HG03521 (cell line): ENCODE results near the gene CBLL2.
"Not testable (repeated sequence)": the region's sequence is repeated elsewhere in the genome, so short reads cannot be mapped to it uniquely, and the experiment has no call there.

ENCODE experiments used
- ATAC-seq: cut with Tn5 transposase; IDR thresholded peaks from one replicate; pipeline ENCODE4 v1.9.1; 2021; ENCODE audit warnings: mild to moderate bottlenecking, moderate library complexity; ENCODE audit not compliant: unreplicated experiment

The CBLL2 gene, protein sequence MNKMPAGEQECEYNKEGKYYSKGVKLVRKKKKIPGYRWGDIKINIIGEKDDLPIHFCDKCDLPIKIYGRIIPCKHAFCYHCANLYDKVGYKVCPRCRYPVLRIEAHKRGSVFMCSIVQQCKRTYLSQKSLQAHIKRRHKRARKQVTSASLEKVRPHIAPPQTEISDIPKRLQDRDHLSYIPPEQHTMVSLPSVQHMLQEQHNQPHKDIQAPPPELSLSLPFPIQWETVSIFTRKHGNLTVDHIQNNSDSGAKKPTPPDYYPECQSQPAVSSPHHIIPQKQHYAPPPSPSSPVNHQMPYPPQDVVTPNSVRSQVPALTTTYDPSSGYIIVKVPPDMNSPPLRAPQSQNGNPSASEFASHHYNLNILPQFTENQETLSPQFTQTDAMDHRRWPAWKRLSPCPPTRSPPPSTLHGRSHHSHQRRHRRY

DNA sequence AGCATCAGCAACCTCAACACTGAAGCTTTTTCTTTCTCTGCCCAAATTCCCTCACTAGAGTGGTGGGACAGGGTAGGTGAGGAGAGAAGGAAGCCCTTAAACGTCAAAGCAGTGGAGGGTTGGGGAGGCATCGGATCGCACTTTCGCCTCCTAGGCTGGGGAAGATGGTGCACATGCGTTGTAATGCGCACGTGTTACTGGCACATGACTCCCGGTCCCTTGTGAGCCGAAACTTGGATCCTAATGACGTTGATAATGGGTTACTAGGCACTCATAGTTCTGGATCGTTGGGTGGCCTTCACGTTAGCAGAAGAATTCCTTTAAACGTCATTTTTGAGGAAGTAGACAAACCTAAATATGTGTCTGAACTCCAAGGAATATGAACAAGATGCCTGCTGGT lies at the start of gene CBLL2:
CBLL2 (plus strand) TSS at position 301 of the 400 bp plus-strand sequence; CDS start at position 380, 79 bp downstream.
- no peak for ATAC-seq

DNA sequence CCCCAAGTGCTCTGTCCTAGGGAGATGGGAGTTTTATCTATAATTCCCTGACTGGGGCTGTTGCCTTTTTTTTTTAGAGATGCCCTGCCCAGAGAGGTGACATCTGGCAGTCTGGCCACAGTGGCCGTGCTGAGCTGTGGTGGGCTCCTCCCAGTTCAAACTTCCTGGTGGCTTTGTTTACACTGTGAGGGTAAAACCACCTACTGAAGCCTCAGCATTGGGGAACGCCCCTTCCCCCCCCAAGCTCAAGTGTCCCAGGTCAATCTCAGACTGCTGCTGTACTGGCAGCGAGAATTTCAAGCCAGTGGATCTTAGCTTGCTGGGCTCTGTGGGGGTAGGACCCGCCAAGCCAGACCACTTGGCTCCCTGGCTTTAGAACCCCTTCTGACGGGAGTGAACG lies 38.3 kb upstream of the CBLL2 start:
- no peak for ATAC-seq

DNA sequence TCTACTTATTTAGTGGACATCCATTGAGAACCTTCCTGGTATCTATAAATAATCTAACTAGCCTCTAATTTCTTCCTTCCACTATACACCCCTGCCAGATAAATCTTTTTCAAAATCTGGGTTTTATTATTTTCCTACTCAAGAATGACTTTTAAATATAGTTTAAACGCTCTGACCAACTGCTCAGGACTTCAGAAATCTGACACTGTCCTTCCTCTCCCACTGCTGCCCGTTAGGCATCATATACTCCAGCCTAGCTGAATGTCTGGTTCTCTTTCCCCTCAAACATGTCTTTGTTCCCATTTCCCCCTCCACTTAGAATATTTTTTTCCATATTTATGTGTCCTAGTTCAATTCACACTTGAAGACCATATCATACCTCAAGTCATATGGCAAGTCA lies 35.2 kb upstream of the CBLL2 start:
- no peak for ATAC-seq

DNA sequence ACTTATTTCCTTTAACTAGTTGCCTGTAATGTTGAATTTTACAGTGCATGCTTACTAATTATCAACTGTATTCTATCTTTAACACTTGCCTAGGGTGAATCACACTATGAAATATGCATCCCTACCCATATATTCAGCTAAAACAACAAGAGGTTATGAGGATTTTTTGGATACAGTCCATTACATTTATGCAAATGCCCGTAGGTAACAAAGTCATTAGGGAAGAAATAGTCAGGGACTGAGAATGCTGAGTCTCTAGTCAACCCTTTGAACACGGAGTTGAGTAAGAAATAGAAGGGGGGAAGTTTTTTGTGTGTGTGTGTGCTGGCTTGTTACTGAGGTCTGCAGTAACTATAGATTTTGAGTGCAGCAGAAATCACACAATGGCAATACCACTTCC lies 26.1 kb upstream of the CBLL2 start:
- ATAC-seq = no peak

GRCh38 chrX:22247169-22247568 lies 25.5 kb upstream of the CBLL2 start:
- no peak for ATAC-seq

- ATAC-seq = no peak
Measured at GRCh38 chrX:22248401-22248800, 24.3 kb upstream of the CBLL2 start.

DNA sequence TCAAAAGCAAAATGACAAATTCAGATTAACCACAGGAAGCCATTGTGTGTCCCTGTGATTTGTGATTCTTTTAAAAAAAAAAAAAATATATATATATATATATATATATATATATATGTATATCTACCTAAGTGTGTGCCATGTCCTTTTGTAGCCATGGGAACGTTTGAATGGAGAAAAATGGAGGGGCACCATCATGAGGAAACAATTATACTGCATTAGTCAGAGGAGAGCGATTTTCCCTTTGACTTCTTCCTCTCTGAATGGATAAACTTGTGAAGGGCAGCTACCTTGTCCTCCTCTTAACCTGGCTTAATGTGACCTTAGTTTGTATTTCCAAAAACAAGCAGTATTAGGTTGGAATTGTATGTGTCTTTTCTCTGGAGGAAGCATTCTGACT lies 23.3 kb upstream of the CBLL2 start:
- no peak for ATAC-seq

DNA sequence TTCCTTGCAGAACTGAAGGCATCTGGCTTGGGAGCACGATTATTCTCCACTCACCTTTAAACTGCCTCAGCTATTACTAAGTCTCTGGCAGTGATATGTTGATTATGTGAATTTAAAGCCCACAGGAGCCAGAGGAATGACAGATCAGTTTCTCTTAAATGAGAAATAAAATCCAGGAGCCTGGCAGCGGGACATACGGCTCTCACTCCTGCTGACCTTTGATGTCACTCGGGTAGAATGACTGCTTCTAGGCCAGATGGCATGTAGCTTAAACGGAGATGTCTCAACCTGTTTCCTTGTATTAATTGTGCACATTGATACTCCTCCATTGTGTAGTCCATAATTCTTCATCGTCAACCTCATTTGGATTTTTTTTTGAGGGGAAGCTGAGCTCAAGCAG lies 4.0 kb upstream of the CBLL2 start:
- ATAC-seq = no peak

- no peak for ATAC-seq
Measured at GRCh38 chrX:22273714-22274317, 1.1 kb downstream of the CBLL2 start.

DNA sequence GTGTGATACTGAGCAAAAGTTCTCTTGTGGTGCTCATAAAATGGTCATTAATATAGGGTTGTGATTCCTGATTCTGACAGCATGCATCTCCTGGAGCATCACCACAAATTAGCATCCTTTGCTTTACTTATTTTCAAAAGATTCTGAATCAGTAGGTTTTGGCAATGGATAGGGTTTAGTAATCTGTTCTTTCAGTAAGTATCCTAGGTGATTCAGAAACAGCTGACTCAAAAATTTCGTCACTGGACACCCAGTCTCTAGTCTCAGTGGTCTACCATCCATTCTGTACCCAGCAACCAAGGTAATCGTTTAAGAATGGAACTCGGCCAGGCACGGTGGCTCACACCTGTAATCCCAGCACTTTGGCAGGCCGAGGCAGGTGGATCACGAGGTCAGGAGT lies 4.1 kb downstream of the CBLL2 start:
- no peak for ATAC-seq

GRCh38 chrX:22278375-22278774 lies 5.7 kb downstream of the CBLL2 start:
- no peak for ATAC-seq

- not testable (repeated sequence) for ATAC-seq
Measured at GRCh38 chrX:22289209-22289608, 16.5 kb downstream of the CBLL2 start.

DNA sequence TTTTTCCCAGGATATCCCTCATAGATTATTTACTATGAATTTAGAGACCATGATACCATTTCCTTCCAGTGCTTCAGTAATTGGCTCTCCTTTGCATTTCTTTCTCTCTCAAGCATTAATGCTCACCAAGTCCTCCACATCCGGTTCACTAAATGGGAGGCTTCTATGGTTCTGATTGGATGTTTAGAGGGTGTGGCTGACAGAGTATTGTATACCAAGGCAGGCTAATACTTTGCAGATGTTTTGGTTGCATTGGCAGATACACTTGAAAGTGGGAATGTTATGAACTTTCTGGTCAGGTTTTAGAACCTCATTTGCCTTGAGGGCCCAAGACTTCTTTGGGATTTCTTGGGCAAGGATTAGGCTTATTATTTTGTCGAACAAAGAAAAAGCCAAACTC lies 24.2 kb downstream of the CBLL2 start:
- no peak for ATAC-seq

GRCh38 chrX:22300130-22300529 lies 27.4 kb downstream of the CBLL2 start:
- no peak for ATAC-seq

- no peak for ATAC-seq
Measured at GRCh38 chrX:22310779-22311178, 38.1 kb downstream of the CBLL2 start.

- no peak for ATAC-seq
Measured at GRCh38 chrX:22313766-22314165, 41.1 kb downstream of the CBLL2 start.

DNA sequence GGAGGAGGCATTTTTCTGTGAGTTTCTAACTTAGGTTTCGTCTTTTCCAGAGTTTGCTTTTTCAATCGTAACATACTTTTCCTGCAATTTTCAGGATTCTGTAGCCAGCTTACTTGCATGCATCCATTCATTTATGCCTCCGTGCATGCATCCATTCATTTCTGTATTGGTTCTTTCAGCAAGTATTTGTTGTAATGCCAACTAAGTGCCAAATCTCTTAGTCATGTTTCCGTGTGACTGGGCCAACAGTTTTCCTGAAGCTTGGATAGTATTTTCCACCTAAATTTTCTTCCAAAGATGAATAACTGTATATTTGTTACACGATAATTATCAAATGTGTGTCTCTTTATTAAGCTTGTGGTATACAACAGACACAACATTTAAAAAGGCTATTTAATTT lies 41.5 kb downstream of the CBLL2 start:
- ATAC-seq = no peak

- no peak for ATAC-seq
Measured at GRCh38 chrX:22314692-22315091, 42.0 kb downstream of the CBLL2 start.

GRCh38 chrX:22315151-22315550 lies 42.4 kb downstream of the CBLL2 start:
- ATAC-seq = no peak

DNA sequence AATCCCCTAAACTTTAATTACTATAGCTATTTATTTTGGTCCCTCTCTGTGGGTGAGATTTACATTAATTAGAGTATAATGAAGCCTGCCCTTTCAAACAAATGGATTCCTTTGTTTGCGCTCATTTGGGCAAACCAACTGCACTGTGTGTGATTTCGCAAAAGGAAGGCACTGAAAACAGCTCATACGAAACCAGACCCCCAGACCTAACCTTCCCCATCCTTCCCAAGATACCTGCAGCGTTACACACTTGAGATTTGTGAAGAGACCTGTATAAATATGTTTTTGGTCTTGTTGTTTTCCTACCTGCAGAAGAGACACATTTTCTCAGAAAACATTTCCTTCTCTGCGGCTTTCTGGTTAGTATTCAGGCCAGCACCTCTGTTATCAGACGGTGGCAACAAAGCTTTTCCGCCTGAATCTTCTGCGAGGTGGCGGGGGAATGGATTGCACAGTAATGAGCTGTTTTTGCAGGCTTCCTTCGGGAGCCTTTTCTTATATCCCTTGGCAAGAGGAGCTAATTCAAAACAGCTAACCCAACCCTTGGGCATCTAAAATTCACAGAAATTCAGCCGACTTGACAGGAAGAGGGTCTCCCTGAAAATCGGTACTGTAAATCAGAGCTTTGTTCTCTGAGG lies 47.6 kb downstream of the CBLL2 start:
- no peak for ATAC-seq

DNA sequence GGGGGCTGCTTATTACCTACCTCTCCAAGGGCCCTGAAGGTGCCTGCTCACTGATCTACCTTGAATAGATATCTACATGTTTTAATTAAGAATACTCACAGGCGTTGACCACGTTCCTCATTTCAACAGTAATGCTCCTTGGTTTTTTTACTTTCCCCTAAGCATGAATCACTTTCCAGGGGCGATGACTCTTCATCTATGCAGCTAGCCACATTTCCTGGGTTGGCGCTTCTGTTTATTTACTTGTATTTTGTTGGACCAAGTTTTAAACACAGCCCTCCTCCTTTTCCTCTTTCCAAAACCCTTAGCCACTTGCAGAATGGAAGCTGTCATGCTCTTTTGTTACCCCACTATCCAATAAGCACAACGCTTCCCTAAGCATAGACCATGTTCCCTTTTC lies 50.8 kb downstream of the CBLL2 start:
- no peak for ATAC-seq
